Activated CD4-positive, CD25-positive, alpha-beta regulatory T cell treated with anti-CD3 and anti-CD28 coated beads, Interleukin-2, amount 50 U/mL, for 72 hours (primary cell): Measurements from ENCODE around the gene HTR2B.
"Not testable (repeated sequence)": the region's sequence is repeated elsewhere in the genome, so short reads cannot be mapped to it uniquely, and the experiment has no call there.

Experiments
- DNase-seq: peaks from one replicate; pipeline ENCODE4 v3.0.0; 2021

Gene HTR2B

DNA sequence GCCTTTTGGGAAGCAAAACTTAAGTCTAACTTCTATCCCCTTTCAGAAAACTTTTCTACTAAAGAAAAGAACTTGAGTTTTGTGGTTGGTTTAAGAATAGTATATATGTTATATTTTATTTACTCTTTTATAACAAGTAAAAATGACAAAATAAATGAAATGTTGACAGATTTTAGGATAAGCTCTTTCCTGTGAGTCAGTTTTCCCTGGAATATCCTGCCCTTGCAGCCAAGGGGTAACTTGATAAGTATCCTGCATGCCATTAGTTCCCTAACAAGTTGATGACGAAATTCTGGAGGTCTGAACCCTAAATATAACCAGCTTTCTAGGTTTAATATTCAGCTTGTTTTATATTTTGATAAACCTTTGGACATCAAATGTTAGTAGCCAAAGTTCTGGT lies 7.3 kb upstream of the HTR2B start:
- DNase-seq = no peak

- DNase-seq = no peak
These were observed 5.7 kb upstream of the HTR2B start for GRCh38 chr2:231130336-231131056.

DNA sequence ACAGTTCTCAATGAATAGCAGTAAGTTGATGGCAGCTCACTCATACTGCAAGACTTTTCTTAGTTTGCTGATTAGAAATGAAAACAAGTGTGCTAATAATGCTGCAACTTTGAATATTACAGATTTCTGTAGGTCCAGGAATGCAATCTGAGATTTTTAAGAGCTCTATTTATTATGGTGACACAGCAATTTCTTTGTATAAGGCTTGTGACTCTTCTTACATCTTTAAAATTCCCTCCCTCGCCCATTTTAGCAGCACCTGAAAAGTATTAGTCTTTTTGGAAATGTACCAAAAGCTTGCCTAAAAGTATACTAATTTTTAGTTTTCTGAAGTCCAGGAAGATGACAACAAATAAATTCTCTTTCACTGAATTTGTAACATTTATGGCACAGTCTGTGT lies 4.4 kb upstream of the HTR2B start:
- no peak for DNase-seq

- no peak for DNase-seq
These were observed 3.7 kb upstream of the HTR2B start for GRCh38 chr2:231128541-231128940.

GRCh38 chr2:231127936-231128335 lies 3.1 kb upstream of the HTR2B start:
- DNase-seq = no peak

- no peak for DNase-seq
These were observed 2.6 kb upstream of the HTR2B start for GRCh38 chr2:231127480-231127879.

DNA sequence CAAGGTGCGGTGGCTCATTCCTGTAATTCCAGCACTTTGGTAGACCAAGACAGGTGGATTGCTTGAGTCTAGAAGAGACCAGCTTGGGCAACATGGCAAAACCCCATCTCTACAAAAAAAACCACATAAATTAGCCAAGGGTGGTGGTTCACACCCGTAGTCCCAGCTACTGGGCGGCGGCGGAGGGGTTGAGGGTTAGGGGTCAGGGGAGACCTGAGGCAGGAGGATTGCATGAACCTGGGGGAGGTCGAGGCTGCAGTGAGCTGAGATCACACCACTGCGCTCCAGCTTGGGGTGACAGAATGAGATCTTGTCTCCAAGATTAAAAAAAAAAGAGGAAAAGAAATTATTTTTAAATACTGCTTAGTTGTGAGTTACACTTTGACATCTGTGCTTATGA lies 1.3 kb upstream of the HTR2B start:
- DNase-seq = no peak

DNA sequence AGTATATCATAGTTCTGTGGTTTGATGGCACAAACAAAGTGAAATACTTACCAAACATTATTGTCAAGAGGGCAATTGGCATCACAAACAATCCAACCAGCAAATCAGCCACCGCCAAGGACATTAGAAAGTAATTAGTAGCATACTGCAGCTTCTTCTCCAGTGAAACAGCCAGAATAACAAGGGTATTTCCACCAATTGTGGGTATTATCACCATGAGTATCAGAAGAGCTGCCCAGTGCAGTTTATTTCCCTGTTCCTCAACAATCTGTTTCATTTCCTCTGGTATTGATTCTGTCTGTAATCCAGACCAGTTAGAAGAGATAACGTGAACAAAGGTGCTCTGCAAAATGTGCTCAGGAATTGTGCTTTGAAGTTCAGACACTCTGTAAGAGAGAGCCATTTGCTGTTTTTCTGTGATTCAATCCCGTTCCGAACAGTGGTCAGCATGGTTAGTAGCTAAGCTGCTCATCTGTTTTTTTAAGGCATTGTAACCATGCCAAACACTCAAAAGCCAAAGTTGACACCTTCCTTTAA lies 1.4 kb downstream of the HTR2B start:
- no peak for DNase-seq

DNA sequence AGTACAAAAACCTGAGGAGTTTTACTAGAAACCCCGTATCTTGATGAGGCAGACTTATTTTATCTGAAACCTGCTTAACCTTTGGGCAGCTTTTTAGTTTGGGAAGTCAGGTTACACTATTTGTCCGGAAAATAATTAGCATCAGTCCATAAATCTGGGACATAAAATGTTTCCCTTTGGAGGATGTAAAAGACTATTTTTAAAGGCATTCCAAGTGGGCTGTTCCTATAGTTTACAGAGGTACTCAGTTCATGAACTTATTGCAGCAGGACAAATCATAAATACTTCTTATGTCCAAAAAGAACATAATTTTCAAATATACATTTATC lies 6.3 kb downstream of the HTR2B start:
- no peak for DNase-seq

DNA sequence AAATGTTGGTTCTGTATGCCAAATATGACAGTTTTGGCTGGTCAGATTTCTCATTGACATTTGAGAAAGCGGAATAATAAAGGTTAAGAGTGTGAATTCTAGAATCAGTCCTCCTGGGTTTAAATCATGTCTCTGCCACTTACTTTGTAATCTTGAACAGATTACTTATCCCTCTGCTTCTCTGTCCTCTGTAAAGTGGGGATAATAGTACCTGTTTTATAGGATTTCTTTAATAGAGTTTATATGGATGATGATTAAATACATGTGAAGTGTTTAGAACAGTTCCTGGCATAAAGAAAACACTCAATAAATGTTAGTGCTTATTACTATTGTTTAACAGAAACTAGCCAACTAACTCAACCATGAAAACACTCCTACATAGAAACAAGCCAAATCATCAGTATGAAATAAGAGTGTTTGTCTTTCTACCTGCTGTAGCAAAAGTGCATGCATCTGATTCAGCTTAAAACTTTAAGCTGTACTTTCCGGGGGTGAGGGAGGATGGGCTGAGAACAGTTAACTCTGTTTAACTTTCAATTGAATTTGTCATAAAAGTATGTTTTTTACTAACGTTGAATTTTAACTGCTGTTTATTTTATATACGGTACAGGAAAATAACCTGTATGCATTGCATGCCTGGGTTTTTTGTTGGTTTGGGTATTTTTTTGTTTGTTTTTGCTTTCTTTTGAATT lies 6.8 kb downstream of the HTR2B start:
- DNase-seq = no peak

DNA sequence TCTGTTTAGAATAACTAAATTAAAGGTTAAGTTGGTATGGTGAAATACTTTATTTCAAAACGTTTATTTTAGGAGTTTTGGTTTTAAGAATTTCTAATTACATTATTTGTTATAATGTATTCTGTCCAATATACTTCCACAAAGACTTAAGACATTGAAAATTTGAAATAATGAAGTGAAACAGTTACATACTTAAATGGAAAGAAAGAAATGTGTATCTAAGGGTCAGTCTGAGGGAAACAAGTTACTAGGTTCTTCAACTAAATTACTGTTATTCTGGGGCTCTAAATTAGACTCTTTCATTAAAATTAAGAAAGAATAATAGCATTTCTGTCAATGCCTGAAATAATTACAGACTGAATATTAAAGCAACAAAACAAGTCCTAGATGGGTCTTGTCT lies 7.7 kb downstream of the HTR2B start:
- DNase-seq = no peak

DNA sequence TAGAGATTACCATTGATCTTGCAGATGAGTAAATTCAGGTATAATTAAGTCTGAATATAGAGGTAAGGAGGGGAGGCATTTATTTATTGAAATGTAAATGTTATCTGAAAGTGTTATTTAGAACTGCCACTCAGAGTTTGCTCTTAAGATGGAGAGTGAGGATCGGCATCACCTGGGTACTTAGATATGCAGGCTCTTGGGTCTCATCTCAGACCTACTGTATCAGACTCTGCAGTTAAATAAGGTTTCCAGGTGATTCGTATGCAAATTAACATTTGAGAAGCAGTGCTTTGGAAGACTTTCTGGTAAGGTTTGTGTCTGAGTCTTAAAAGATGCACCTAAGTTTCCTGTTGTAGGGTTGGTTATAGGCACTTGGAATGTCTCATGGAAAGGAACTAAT lies 9.2 kb downstream of the HTR2B start:
- DNase-seq = no peak

DNA sequence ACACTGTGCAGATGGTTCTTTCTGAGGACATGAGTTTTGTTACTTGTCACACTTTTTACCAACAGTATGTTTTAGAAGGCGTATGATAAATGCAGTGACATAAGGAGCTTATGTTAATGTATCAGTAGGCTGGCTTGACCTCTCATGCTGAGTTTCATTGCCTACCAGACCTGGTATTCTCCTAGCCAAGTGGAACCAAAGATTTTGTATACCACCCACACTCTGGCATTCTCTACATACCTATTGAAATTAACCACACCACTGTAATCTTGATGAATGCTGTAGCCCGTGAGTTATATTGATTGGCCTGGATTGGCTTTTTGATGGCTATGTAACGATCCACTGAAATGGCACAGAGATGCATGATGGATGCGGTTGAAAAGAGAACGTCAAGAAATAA lies 11.4 kb downstream of the HTR2B start:
- DNase-seq = no peak

DNA sequence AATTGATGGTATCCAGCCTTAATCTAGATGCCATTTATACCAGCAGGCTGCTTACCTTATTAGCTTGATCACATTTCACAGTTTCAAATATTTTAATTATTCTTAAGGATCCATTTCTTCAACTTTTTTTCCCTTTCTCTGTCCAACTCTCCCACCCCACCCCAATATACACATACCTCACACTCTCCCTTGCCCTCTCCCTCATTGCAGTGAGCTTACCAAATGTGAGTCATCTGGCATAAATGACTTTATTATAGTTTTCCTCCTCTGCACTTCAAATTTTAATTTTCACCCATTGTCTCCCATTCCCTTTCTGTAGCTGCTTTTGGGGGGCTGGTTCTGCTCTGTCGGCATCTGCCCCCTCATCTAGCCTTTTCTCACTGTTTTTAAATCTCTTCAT lies 12.9 kb downstream of the HTR2B start:
- no peak for DNase-seq

DNA sequence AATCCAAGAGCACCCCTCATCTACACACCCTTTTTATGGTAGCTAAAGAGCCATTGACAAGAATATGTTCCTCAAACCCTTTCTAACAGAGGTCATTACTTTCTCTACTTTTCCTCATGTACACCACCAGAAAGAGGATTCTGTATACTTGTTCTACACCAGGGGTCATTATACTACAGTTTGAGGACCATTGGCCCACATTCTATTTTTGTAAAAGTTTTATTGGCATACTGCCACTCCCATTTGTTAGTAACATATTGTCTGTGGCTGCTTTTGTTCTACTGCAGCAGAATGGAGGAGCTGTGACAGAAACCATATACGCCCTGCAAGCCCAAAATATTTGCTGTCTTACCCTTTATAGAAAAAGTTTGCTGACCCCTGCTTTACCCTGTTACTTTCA lies 14.3 kb downstream of the HTR2B start:
- no peak for DNase-seq

GRCh38 chr2:231104115-231104713 lies 20.6 kb downstream of the HTR2B start:
- DNase-seq = no peak

- no peak for DNase-seq
These were observed 22.1 kb downstream of the HTR2B start for GRCh38 chr2:231102772-231103171.

DNA sequence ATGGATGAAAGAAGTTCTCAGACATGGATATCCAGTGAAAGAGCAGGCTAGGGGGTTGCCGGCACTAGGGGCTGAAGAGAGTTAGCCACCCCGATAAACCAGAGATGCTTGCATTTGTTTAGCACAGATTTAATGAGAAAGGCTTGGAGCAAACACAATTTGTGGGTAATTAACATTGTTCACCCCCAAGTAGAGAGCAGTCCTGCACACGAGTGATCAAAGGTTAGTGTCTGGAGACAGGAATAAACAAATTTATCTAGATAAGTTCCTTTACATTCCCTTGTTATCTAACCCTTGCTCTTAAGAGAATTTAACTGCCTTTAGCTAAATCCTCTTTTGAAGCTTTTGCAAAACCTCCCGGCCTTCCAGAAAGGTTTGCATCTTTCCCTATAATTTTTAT lies 23.9 kb downstream of the HTR2B start:
- DNase-seq = no peak

DNA sequence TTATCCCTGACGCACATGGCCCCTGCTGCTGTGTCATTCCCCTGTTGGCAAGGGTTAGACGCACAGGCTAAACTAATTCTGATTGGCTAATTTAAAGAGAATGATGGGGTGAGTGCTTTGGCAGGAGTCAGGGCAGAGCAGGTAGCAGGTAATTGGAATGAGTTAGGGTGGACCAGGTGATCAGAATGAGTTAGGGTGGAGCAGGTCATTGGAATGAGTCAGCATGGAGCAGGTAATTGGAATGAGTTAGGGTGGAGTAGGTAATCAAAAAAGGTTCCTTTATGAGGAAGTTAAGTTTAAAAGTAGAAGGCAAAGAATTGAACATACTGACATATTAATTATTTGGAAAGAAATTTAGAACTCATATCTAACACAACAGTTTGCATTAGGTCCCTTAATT lies 24.5 kb downstream of the HTR2B start:
- not testable (repeated sequence) for DNase-seq

- no peak for DNase-seq
These were observed 24.9 kb downstream of the HTR2B start for GRCh38 chr2:231099918-231100317.

- no peak for DNase-seq
These were observed 30.0 kb downstream of the HTR2B start for GRCh38 chr2:231094736-231095346.

- no peak for DNase-seq
These were observed 30.9 kb downstream of the HTR2B start for GRCh38 chr2:231093933-231094332.

DNA sequence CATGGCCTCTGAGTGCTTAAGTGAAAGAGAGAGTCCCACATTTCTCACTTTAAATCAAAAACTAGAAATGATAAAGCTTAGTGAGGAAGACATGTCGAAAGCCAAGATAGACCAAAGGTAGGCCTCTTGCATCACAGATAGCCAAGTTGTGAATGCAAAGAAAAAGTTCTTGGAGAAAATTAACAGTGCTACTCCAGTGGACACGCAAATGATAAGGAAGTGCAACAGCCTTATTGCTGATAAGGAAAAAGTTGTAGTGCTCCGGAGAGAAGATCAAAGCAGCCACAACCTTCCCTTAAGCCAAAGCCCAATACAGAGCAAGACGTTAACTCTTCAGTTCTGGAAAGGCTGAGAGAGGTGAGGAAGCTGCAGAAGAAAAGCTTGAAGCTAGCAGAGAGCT lies 36.1 kb downstream of the HTR2B start:
- DNase-seq = no peak

DNA sequence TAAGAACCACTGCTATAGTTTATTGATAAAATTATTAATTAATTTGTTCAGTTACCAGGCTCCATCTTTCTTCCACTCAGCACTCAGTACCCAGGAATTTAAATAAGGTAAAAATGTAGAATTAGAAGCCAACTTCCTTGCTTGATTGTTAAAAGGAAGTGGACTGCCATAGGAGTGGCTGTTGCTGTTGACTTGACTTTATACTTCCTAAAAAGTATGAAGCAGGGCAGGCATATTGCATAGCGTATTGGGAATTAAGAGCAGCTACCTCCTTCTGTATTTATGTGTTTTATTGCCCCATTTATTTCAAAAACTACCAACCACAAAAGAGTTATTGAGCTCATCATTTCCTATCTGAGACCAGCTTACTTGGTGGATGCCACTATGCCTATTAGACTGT lies 40.3 kb downstream of the HTR2B start:
- no peak for DNase-seq
